Activated CD4-positive, alpha-beta T cell treated with anti-CD3 and anti-CD28 coated beads for 24 hours (primary cell): ENCODE results near the gene IL26.

Experiments
- DNase-seq, 2 donors: peaks; one replicate each; pipeline ENCODE4 v3.0.0-alpha.2; 2020; ENCODE audit warnings: low read depth in 2 of 2

IL26 gene

DNA sequence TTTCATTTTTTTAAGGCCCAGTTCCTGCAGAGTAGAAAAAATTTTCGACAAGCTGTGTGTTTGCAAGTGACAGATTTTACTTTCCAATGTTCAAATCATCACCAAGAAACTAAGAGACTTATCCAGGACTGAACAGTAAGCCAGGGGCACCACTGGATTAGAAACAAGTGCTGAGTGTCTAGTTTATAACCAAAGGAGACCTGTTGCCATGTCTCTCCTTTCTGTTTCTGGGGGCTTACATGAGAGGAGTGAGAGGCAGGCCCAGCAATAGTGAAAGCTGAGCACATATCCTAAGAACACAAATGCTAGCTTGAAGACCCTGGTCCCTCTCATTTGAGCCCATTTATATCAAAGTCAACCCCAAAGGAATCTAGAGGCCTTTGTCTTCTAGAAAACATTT, 69.0 kb downstream of the IL26 start:
- DNase-seq, result no peak

- no peak for DNase-seq
Measured at GRCh38 chr12:68154779-68155178, 70.8 kb downstream of the IL26 start.
